Endothelial cell of umbilical vein (primary cell): ENCODE results near the gene ERGIC2. TPM values are rescaled to one million over a fixed set of nuclear protein-coding genes. Genes with fewer than 3 reads are reported as not detected.

Experiments
- BruUV-seq: library from RNA; stranded (reverse); fragments of 400-500 nt; replicated peaks from 2 replicates; lab custom pipeline; 2021; lab: Mats Ljungman, UMichigan
- CTCF ChIA-PET: fragments of 300-600, 350-600 bp; sonication (Branson Sonifier 250); formaldehyde crosslinking; loops from one replicate; lab custom pipeline; 2021; ENCODE audit warnings: antibody characterized with exemption, inconsistent platforms; lab: Charles Lee
- POLR2A ChIA-PET: fragments of 300-600, 350-600 bp; sonication (Branson Sonifier 250); formaldehyde crosslinking; loops from one replicate; lab custom pipeline; 2021; ENCODE audit warnings: antibody characterized with exemption, inconsistent platforms; lab: Charles Lee
- DNase-seq: peaks from one replicate; pipeline ENCODE4 v3.0.0-alpha.2; 2011; ENCODE audit warnings: low read depth, low spot score
- FAIRE-seq: peaks from 2 replicates; lab custom pipeline; 2011; peaks lifted over from hg19 to GRCh38; lab: Jason Lieb, UNC
- H2AFZ ChIP-seq: 2 replicates; pipeline ENCODE4 v1.6.0; 2012; ENCODE audit warnings: low read depth, low read length, control low read depth, inconsistent platforms
- H3K27ac ChIP-seq: 2 replicates; pipeline ENCODE4 v1.5.1; 2011; ENCODE audit warnings: low read depth, mild to moderate bottlenecking, control low read depth, low read length, moderate library complexity; ENCODE audit not compliant: insufficient read depth
- H3K27me3 ChIP-seq, 2 experiments: 2 replicates each; pipeline versions ENCODE4 v1.6.0 to v1.6.1; 2011; ENCODE audit warnings: low read length in 2 of 2, mixed read lengths in 1 of 2; ENCODE audit not compliant: control insufficient read depth in 2 of 2, insufficient read depth in 2 of 2
- H3K36me3 ChIP-seq, 2 experiments: 2 replicates in 1 of 2; 3 replicates in 1 of 2; pipeline ENCODE4 v1.5.1; 2011; ENCODE audit warnings: low read length in 2 of 2, mild to moderate bottlenecking in 1 of 2, moderate library complexity in 1 of 2; ENCODE audit not compliant: control insufficient read depth in 2 of 2, insufficient read depth in 2 of 2; ENCODE audit errors: extremely low read depth in 1 of 2
- H3K4me1 ChIP-seq: 3 replicates; pipeline ENCODE4 v1.5.1; 2011; ENCODE audit warnings: mild to moderate bottlenecking, low read length; ENCODE audit not compliant: control insufficient read depth, insufficient read depth; ENCODE audit errors: extremely low read depth
- H3K4me2 ChIP-seq: 2 replicates; pipeline ENCODE4 v1.6.1; 2011; ENCODE audit warnings: low read length, control low read depth, mixed read lengths; ENCODE audit not compliant: insufficient read depth
- H3K4me3 ChIP-seq, 3 experiments: fragments of 200-600 bp in 1 of 3; sonication (generic), shearing (Covaris generic) in 1 of 3; replicated peaks in 1 of 3; 2 replicates each; pipeline ENCODE4 v1.5.1; 2011 to 2016; ENCODE audit warnings: control low read depth in 3 of 3, low read length in 3 of 3, mild to moderate bottlenecking in 2 of 3, inconsistent platforms in 1 of 3, low read depth in 1 of 3, moderate library complexity in 1 of 3; ENCODE audit not compliant: insufficient read depth in 1 of 3
- H3K79me2 ChIP-seq: 2 replicates; pipeline ENCODE4 v1.6.0; 2012; ENCODE audit warnings: low read length, inconsistent platforms; ENCODE audit not compliant: control insufficient read depth, insufficient read depth
- H3K9ac ChIP-seq: replicated peaks from 2 replicates; pipeline ENCODE3; 2011; ENCODE audit warnings: low read length, control low read depth; ENCODE audit not compliant: insufficient read depth; ENCODE audit errors: extremely low read depth
- H3K9me1 ChIP-seq: replicated peaks from 3 replicates; pipeline ENCODE4 v1.6.0; 2011; ENCODE audit warnings: mild to moderate bottlenecking, low read length; ENCODE audit not compliant: control insufficient read depth, insufficient read depth; ENCODE audit errors: extremely low read depth
- H3K9me3 ChIP-seq: replicated peaks from 2 replicates; pipeline ENCODE4 v1.5.1; 2012; ENCODE audit warnings: low read length, inconsistent platforms; ENCODE audit not compliant: control insufficient read depth, insufficient read depth
- H4K20me1 ChIP-seq: replicated peaks from 2 replicates; pipeline ENCODE3; 2011; ENCODE audit warnings: mild to moderate bottlenecking, low read length; ENCODE audit not compliant: control insufficient read depth, insufficient read depth; ENCODE audit errors: extremely low read depth
- FOS ChIP-seq: IDR thresholded peaks from 2 replicates; pipeline ENCODE4 v1.6.1; 2011; ENCODE audit warnings: mild to moderate bottlenecking, low read length, moderate library complexity, borderline replicate concordance; ENCODE audit not compliant: insufficient read depth
- GATA2 ChIP-seq: IDR thresholded peaks from 2 replicates; pipeline ENCODE4 v1.7.0; 2011; ENCODE audit warnings: low read depth, mild to moderate bottlenecking, moderate library complexity, mixed read lengths, low read length; ENCODE audit not compliant: insufficient read length, insufficient read depth
- JUN ChIP-seq: IDR thresholded peaks from 2 replicates; pipeline ENCODE4 v1.6.1; 2011; ENCODE audit warnings: borderline replicate concordance, low read depth; ENCODE audit not compliant: insufficient read length, insufficient read depth
- MYC ChIP-seq: IDR thresholded peaks from one replicate; pipeline ENCODE4 v1.6.1; 2011; ENCODE audit warnings: mild to moderate bottlenecking, low read depth, low read length
- POLR2AphosphoS5 ChIP-seq: IDR thresholded peaks from 2 replicates; pipeline ENCODE4 v1.6.1; 2012; ENCODE audit warnings: low read depth, mild to moderate bottlenecking, control low read depth, low read length, moderate library complexity; ENCODE audit not compliant: insufficient read depth
- dilution Hi-C: fragments of 300-500 bp; cut with MboI; formaldehyde crosslinking; loops from one replicate; pipeline ENCODE4 v1.15.0; 2019; ENCODE audit warnings: low sequenced_read_pairs; ENCODE audit not compliant: extremely low pct_ligation_motif_present
- intact Hi-C: fragments of 100-400 bp; cut with micrococcal nuclease; formaldehyde crosslinking; loops from one replicate; pipeline ENCODE4 v1.10.0; 2022
- polyA plus RNA-seq, 4 experiments: library from polyadenylated mRNA; depleted of rRNA in 3 of 4; stranded (reverse) in 3 of 4; unstranded in 1 of 4; fragments of >200 nt; gene quantifications; 2 replicates each; pipeline versions ENCODE4 v1.2.1 to v1.2.3, GENCODE V29; 2011 to 2012; ENCODE audit warnings: missing spikeins in 1 of 4
- total RNA-seq: library from RNA; stranded (reverse); gene quantifications from 2 replicates; pipeline ENCODE4 v1.2.3, GENCODE V29; 2021
- TF ChIP-seq, protein P1 (sequence below), 2 donors: IDR thresholded peaks; 1 replicate in 1 of 2; 2 replicates in 1 of 2; pipeline ENCODE4 v1.5.1; 2011; ENCODE audit warnings: low read length in 2 of 2, mild to moderate bottlenecking in 2 of 2, moderate library complexity in 2 of 2, control low read depth in 1 of 2, inconsistent platforms in 1 of 2, low read depth in 1 of 2; ENCODE audit not compliant: insufficient read depth in 1 of 2; ENCODE audit errors: extremely low read depth in 1 of 2
- TF ChIP-seq, protein P2 (sequence below): IDR thresholded peaks from 2 replicates; pipeline ENCODE4 v1.6.1; 2011; ENCODE audit not compliant: insufficient read depth, insufficient read length

The ERGIC2 gene
- total and polyA plus RNA-seq, 2 donors (not counting 3 experiments of a cell fraction or from before 2014, with no cell fraction given) = 20.3 to 60.6 TPM

GRCh38 chr12:29426498-29426897 is 45.5 kb upstream of the ERGIC2 start:
- no peak overlapping the region for H3K27ac ChIP-seq
- peak overlapping the region; percentile 30 for H3K4me2 ChIP-seq
- ChIA-PET POLR2A (no interaction called here), CTCF (interaction anchor here (1.6 to 1.9 kb wide), 2 partner anchors 10 to 353 kb away, joined by 4 to 7 read pairs; no protein-coding TSS in a partner anchor)
- dilution Hi-C loops (no loop called here), intact Hi-C loops (no loop called here)
- peak; percentile 68 for TF ChIP-seq GATA2
- TF ChIP-seq, protein P1, sequence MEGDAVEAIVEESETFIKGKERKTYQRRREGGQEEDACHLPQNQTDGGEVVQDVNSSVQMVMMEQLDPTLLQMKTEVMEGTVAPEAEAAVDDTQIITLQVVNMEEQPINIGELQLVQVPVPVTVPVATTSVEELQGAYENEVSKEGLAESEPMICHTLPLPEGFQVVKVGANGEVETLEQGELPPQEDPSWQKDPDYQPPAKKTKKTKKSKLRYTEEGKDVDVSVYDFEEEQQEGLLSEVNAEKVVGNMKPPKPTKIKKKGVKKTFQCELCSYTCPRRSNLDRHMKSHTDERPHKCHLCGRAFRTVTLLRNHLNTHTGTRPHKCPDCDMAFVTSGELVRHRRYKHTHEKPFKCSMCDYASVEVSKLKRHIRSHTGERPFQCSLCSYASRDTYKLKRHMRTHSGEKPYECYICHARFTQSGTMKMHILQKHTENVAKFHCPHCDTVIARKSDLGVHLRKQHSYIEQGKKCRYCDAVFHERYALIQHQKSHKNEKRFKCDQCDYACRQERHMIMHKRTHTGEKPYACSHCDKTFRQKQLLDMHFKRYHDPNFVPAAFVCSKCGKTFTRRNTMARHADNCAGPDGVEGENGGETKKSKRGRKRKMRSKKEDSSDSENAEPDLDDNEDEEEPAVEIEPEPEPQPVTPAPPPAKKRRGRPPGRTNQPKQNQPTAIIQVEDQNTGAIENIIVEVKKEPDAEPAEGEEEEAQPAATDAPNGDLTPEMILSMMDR (IDR thresholded peaks at IDR 0.05; ENCODE audit: extremely low read depth in 1 of 2, insufficient read depth in 1 of 2, low read depth in 1 of 2, low read length in 2 of 2) = no peak
- TF ChIP-seq POLR2AphosphoS5 = no peak
- H3K27me3 ChIP-seq = no peaks in the 10 kb centered on the region
- H3K4me3 ChIP-seq = no peak overlapping the region
- DNase-seq = peak; percentile 34
- no peaks in the 10 kb centered on the region for H3K79me2 ChIP-seq
- no peak for FAIRE-seq
- H3K4me1 ChIP-seq = peaks cover 15% of the 10 kb centered on the region
- BruUV-seq = no TSS peak
- H2AFZ ChIP-seq = no peak overlapping the region
- H3K9me1 ChIP-seq = no peaks in the 10 kb centered on the region
- H4K20me1 ChIP-seq = no peaks in the 10 kb centered on the region
- no peaks in the 10 kb centered on the region for H3K9me3 ChIP-seq
- H3K9ac ChIP-seq = no peak overlapping the region
- H3K36me3 ChIP-seq = no peaks in the 10 kb centered on the region

DNA sequence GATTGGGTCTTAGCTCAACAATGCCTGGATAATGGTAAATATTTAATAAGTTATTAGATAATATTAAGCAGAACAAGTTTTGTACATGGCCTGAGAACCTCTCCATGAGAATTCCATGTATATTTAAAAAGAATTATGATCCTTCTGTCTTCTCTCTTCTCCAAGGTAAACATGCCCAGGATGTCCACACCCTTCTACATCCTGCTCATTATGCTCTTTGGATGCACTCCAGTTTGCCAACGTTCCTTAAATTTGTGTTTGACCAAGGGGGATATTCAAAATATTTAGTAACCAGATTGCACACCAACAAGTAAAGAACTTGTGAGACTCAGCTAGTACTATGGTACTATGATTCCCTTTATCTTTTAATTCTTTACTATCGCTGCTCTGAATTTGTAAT is 44.8 kb upstream of the ERGIC2 start:
- BruUV-seq = no TSS peak
- ChIA-PET CTCF (interaction anchor here (1.9 kb wide), 1 partner anchor 11 kb away, joined by 7 read pairs; no protein-coding TSS in a partner anchor), POLR2A (no interaction called here)
- no peaks in the 10 kb centered on the region for H3K9me3 ChIP-seq
- no peak overlapping the region for H3K4me3 ChIP-seq
- no peak overlapping the region for H3K9ac ChIP-seq
- H3K4me2 ChIP-seq = peak overlapping the region; percentile 33
- dilution Hi-C loops (no loop called here), intact Hi-C loops (no loop called here)
- DNase-seq (peak; percentile 31), FAIRE-seq (no peak)
- H3K27ac ChIP-seq = no peak overlapping the region
- H4K20me1 ChIP-seq = no peaks in the 10 kb centered on the region
- no peaks in the 10 kb centered on the region for H3K79me2 ChIP-seq
- H3K27me3 ChIP-seq = no peaks in the 10 kb centered on the region
- H2AFZ ChIP-seq = no peak overlapping the region
- no peak for TF ChIP-seq FOS
- no peak for TF ChIP-seq GATA2
- TF ChIP-seq MYC = no peak
- TF ChIP-seq, protein P2, sequence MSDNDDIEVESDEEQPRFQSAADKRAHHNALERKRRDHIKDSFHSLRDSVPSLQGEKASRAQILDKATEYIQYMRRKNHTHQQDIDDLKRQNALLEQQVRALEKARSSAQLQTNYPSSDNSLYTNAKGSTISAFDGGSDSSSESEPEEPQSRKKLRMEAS = no peak
- TF ChIP-seq, protein P1 (IDR thresholded peaks at IDR 0.05; ENCODE audit: extremely low read depth in 1 of 2, insufficient read depth in 1 of 2, low read depth in 1 of 2, low read length in 2 of 2) = no peak
- no peak for TF ChIP-seq JUN
- H3K36me3 ChIP-seq = no peaks in the 10 kb centered on the region
- H3K9me1 ChIP-seq = no peaks in the 10 kb centered on the region
- H3K4me1 ChIP-seq = peaks cover 15% of the 10 kb centered on the region
